PC-9 (cell line): ENCODE measurements around the gene AP4E1.

Experiments
- CTCF ChIP-seq: fragments of 200-600 bp; sonication (generic); conservative IDR thresholded peaks from 2 replicates; pipeline ENCODE4 v1.6.1; 2017; ENCODE audit warnings: mixed run types, antibody characterized with exemption, mild to moderate bottlenecking, moderate library complexity
- EZH2 ChIP-seq: fragments of 200-600 bp; sonication (generic); IDR thresholded peaks from 2 replicates; pipeline ENCODE4 v1.8.0; 2017; ENCODE audit warnings: antibody characterized with exemption, low read depth

DNA sequence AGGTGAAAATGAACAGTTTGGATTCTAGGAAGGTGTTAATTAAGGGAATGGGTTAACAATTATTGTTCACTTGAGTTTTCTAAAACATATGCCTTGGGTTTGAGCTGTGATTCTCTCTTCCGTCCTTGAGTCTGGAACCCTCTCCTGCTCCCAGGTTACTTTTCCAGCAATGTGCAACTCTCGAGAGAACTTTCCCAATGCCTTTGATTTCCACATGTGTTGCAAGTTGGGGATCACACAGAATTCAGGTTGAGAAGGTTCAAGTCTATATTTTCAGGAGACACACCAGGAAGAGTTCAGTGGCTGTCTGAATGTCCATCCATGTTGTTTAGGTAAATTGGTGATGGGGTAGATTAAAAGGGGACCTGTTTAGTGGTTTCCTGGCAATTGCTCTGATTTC, 137.5 kb downstream of the AP4E1 start:
- no peak for TF ChIP-seq CTCF
- TF ChIP-seq EZH2: no peak
